Progenitor cell of endocrine pancreas (in vitro differentiated cells): ENCODE data around the gene FOXD1. TPM values are rescaled to one million over a fixed set of nuclear protein-coding genes. Genes with fewer than 3 reads are reported as not detected.
"Not testable (repeated sequence)": the region's sequence is repeated elsewhere in the genome, so short reads cannot be mapped to it uniquely, and the experiment has no call there.

ENCODE experiments used
- DNase-seq: peaks from one replicate; pipeline ENCODE4 v3.0.0; 2021; ENCODE audit warnings: low spot score; ENCODE audit not compliant: unreplicated experiment
- H3K27ac Mint-ChIP-seq: 2 replicates; pipeline ENCODE4 v1.8.0; 2021; ENCODE audit warnings: mild to moderate bottlenecking, moderate library complexity, mixed read lengths
- H3K27me3 Mint-ChIP-seq: 2 replicates; pipeline ENCODE4 v1.8.0; 2021; ENCODE audit warnings: mixed read lengths
- H3K36me3 Mint-ChIP-seq: 2 replicates; pipeline ENCODE4 v1.8.0; 2022; ENCODE audit warnings: mixed read lengths; ENCODE audit not compliant: insufficient read depth
- H3K4me1 Mint-ChIP-seq: 2 replicates; pipeline ENCODE4 v1.8.0; 2021; ENCODE audit warnings: low read depth, mixed read lengths
- H3K4me3 Mint-ChIP-seq: 2 replicates; pipeline ENCODE4 v1.8.0; 2021; ENCODE audit warnings: low read depth, mild to moderate bottlenecking, moderate library complexity, mixed read lengths
- H3K9me3 Mint-ChIP-seq: 2 replicates; pipeline ENCODE4 v1.8.0; 2021; ENCODE audit warnings: low read depth, mixed read lengths
- total RNA-seq: library from RNA; stranded (reverse); gene quantifications from 2 replicates; pipeline ENCODE4 v1.2.1, GENCODE V29; 2021
- TF ChIP-seq, protein P1 (sequence below): fragments of 200-600 bp; sonication (generic); IDR thresholded peaks from one replicate; pipeline ENCODE4 v1.5.0; 2021; ENCODE audit warnings: antibody characterized with exemption, mild to moderate bottlenecking; ENCODE audit not compliant: unreplicated experiment

The FOXD1 gene
- total RNA-seq, 1 donor from 2014 or later = 0.19 TPM

DNA sequence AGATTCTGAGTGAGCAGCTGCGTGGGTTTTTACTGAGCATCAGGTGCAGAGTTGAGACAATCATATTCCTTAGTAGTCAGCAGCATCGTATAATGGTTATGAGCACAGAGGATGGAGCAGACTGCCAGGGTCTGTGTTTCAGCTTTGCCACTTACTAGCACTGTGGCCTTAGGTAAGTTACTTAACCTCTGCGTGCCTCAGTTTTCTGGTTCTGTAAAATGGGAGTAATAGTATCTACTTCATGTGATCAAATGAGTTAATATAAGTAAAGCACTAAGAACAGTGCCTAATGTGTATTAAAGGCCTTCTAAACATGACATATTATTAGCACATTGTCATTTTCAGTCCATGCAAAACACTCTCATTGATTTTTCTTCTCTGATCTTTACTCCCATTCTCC lies 44.8 kb upstream of the FOXD1 start:
- Mint-ChIP-seq H3K27ac (no peak overlapping the region), H3K36me3 (no peaks in the 10 kb centered on the region), H3K27me3 (no peaks in the 10 kb centered on the region), H3K4me3 (no peak overlapping the region), H3K9me3 (no peaks in the 10 kb centered on the region), H3K4me1 (peaks cover 15% of the 10 kb centered on the region)
- DNase-seq = no peak
- TF ChIP-seq, protein P1, sequence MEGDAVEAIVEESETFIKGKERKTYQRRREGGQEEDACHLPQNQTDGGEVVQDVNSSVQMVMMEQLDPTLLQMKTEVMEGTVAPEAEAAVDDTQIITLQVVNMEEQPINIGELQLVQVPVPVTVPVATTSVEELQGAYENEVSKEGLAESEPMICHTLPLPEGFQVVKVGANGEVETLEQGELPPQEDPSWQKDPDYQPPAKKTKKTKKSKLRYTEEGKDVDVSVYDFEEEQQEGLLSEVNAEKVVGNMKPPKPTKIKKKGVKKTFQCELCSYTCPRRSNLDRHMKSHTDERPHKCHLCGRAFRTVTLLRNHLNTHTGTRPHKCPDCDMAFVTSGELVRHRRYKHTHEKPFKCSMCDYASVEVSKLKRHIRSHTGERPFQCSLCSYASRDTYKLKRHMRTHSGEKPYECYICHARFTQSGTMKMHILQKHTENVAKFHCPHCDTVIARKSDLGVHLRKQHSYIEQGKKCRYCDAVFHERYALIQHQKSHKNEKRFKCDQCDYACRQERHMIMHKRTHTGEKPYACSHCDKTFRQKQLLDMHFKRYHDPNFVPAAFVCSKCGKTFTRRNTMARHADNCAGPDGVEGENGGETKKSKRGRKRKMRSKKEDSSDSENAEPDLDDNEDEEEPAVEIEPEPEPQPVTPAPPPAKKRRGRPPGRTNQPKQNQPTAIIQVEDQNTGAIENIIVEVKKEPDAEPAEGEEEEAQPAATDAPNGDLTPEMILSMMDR = no peak

DNA sequence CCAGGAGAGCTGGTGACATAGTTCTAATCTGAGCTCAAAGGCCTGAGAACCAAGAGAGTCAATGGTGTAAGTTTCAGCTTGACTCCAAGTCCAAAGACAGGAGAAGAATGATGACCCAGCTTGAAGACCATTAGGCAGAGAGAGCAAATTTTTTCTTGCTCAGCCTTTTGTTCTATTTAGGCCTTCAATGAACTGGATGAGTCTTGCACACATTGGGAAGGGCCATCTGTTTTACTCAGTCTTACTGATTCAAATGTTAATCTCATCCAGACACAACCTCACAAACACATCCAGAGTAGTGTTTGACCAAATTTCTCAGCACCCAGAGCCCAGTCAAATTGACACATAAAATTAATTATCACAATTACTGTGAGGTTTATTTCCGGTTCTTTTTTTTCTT lies 42.6 kb upstream of the FOXD1 start:
- no peaks in the 10 kb centered on the region for H3K36me3 Mint-ChIP-seq
- no peaks in the 10 kb centered on the region for H3K9me3 Mint-ChIP-seq
- H3K4me3 Mint-ChIP-seq = no peak overlapping the region
- H3K27me3 Mint-ChIP-seq = no peaks in the 10 kb centered on the region
- no peak for DNase-seq
- TF ChIP-seq, protein P1 = no peak
- H3K27ac Mint-ChIP-seq = no peak overlapping the region
- peaks cover 6% of the 10 kb centered on the region for H3K4me1 Mint-ChIP-seq

DNA sequence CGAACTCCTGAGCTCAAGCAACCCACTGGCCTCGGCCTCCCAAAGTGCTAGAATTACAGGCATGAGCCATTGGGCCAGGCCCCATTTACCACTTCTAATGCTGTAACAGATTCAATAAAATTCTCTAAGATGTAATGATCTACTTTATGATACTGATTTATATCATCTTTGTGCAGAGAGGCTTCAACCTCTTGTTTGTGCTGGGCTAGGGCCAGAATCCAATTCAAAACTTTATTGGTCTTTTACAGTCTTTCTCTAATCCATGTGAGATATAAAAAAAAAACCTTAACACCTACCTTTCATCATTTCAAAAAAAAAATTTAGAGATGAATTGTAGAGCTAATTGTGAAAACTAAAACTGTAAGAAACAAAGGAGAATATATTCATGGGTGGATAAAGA lies 41.5 kb upstream of the FOXD1 start:
- no peaks in the 10 kb centered on the region for H3K9me3 Mint-ChIP-seq
- TF ChIP-seq, protein P1 = no peak
- no peak overlapping the region for H3K27ac Mint-ChIP-seq
- no peak for DNase-seq
- H3K36me3 Mint-ChIP-seq = no peaks in the 10 kb centered on the region
- no peaks in the 10 kb centered on the region for H3K27me3 Mint-ChIP-seq
- no peak overlapping the region for H3K4me3 Mint-ChIP-seq
- H3K4me1 Mint-ChIP-seq = no peaks in the 10 kb centered on the region

DNA sequence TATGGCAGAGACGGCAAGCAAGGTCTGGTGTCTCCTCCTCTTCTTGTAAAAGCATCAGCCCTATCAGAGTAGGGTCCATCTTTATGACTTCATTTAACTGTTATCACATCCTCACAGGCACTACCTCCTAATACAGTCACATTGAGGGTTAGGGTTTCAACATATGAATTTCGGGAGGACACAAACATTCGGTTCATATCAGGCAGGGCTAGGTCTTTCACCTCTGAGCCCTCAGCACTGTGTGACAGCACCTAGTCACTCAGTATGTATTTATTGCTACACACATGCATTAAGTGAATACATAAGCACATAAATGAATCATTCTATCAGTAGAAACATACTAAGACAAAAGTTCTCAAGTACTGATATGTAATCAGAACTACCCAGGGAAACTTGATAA lies 40.2 kb upstream of the FOXD1 start:
- H3K27me3 Mint-ChIP-seq = no peaks in the 10 kb centered on the region
- H3K9me3 Mint-ChIP-seq = no peaks in the 10 kb centered on the region
- DNase-seq = no peak
- no peak overlapping the region for H3K27ac Mint-ChIP-seq
- TF ChIP-seq, protein P1 = no peak
- H3K4me1 Mint-ChIP-seq = no peaks in the 10 kb centered on the region
- H3K36me3 Mint-ChIP-seq = no peaks in the 10 kb centered on the region
- no peak overlapping the region for H3K4me3 Mint-ChIP-seq

DNA sequence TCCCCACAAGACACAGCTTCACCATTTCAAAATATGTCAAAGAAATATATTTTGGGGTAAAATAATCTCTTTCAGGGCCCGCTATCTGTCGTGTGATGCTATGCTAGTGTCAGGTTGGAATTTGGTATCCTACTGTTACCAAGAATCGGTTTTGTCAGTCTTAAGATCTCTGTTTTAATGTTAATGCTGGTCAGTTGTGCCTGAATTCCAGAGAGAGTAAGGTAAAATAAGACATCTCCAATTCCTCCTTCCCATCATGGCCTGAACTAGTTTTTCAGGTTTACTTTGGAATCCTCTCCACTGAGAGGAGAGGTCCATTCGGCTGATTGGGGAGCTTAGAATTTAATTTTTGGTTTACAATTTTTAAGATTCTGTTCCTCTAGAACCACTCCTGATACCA lies 39.2 kb upstream of the FOXD1 start:
- no peaks in the 10 kb centered on the region for H3K27me3 Mint-ChIP-seq
- no peaks in the 10 kb centered on the region for H3K9me3 Mint-ChIP-seq
- H3K27ac Mint-ChIP-seq = no peak overlapping the region
- TF ChIP-seq, protein P1 = no peak
- no peaks in the 10 kb centered on the region for H3K4me1 Mint-ChIP-seq
- DNase-seq = no peak
- no peak overlapping the region for H3K4me3 Mint-ChIP-seq
- H3K36me3 Mint-ChIP-seq = no peaks in the 10 kb centered on the region

DNA sequence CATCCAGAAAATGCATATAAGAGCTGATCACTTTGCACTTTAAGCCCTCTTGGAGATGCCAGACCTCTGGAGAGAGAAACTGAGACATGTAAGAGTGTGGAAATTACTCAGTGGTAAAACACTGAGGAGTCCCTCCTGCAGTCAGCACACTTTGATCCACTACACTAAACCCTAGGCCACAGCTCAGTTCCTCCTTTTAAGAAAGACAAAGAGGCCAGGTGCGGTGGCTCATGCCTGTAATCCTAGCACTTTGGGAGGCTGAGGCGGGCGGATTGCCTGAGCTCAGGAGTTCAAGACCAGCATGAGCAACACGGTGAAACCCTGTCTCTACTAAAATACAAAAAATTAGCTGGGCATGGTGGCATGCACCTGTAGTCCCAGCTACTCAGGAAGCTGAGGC lies 38.7 kb upstream of the FOXD1 start:
- not testable (repeated sequence) for DNase-seq, H3K9me3 Mint-ChIP-seq, H3K36me3 Mint-ChIP-seq, H3K4me3 Mint-ChIP-seq, H3K4me1 Mint-ChIP-seq, H3K27ac Mint-ChIP-seq, H3K27me3 Mint-ChIP-seq
